HEK293T (cell line): ENCODE data around the gene RGS3.

Experiments used
- CTCF ChIA-PET: fragments of 350-600 bp; formaldehyde crosslinking; extraction: SDS; loops from one replicate; lab custom pipeline; 2021; ENCODE audit warnings: antibody characterized with exemption, inconsistent platforms; lab: Yijun Ruan, JAX
- POLR2A ChIA-PET: fragments of 350-600 bp; formaldehyde crosslinking; extraction: SDS; loops from one replicate; lab custom pipeline; 2020; ENCODE audit warnings: antibody characterized with exemption, inconsistent platforms; lab: Yijun Ruan, JAX
- DNase-seq: peaks from one replicate; pipeline ENCODE4 v3.0.0; 2012; ENCODE audit warnings: mixed read lengths; ENCODE audit errors: extremely low spot score
- ARNT ChIP-seq: fragments of 450-650 bp; IDR thresholded peaks from 2 replicates; pipeline ENCODE4 v1.6.1; 2017; ENCODE audit warnings: mild to moderate bottlenecking
- BHLHE40 ChIP-seq: fragments of 450-650 bp; IDR thresholded peaks from 2 replicates; pipeline ENCODE4 v1.6.1; 2016; ENCODE audit warnings: mild to moderate bottlenecking, moderate library complexity, borderline replicate concordance
- CTBP1 ChIP-seq: fragments of 450-650 bp; IDR thresholded peaks from 2 replicates; pipeline ENCODE4 v1.6.1; 2016; ENCODE audit warnings: borderline replicate concordance
- ELF4 ChIP-seq: fragments of 450-650 bp; IDR thresholded peaks from 2 replicates; pipeline ENCODE4 v1.6.1; 2017; ENCODE audit warnings: antibody characterized with exemption
- FOXA1 ChIP-seq: fragments of 450-650 bp; IDR thresholded peaks from 2 replicates; pipeline ENCODE4 v1.6.1; 2016; ENCODE audit warnings: mild to moderate bottlenecking
- FOXK2 ChIP-seq: fragments of 450-650 bp; IDR thresholded peaks from 2 replicates; pipeline ENCODE4 v1.6.1; 2016; ENCODE audit warnings: mild to moderate bottlenecking
- FOXM1 ChIP-seq: fragments of 450-650 bp; IDR thresholded peaks from 2 replicates; pipeline ENCODE4 v1.6.1; 2017; ENCODE audit warnings: mild to moderate bottlenecking, borderline replicate concordance
- HDGF ChIP-seq: fragments of 450-650 bp; IDR thresholded peaks from 2 replicates; pipeline ENCODE4 v1.6.1; 2017; ENCODE audit warnings: antibody characterized with exemption, borderline replicate concordance
- L3MBTL2 ChIP-seq: fragments of 450-650 bp; conservative IDR thresholded peaks from 2 replicates; pipeline ENCODE4 v1.6.1; 2016; ENCODE audit warnings: mild to moderate bottlenecking
- LEF1 ChIP-seq: fragments of 450-650 bp; IDR thresholded peaks from 2 replicates; pipeline ENCODE4 v1.6.1; 2017; ENCODE audit warnings: mild to moderate bottlenecking, borderline replicate concordance
- NFRKB ChIP-seq: fragments of 450-650 bp; IDR thresholded peaks from 2 replicates; pipeline ENCODE4 v1.6.1; 2016; ENCODE audit warnings: mild to moderate bottlenecking, moderate library complexity
- PKNOX1 ChIP-seq: fragments of 450-650 bp; IDR thresholded peaks from 2 replicates; pipeline ENCODE4 v1.6.1; 2016
- SP1 ChIP-seq: fragments of 450-650 bp; IDR thresholded peaks from 2 replicates; pipeline ENCODE4 v1.6.1; 2017
- SUZ12 ChIP-seq: fragments of 450-650 bp; IDR thresholded peaks from 2 replicates; pipeline ENCODE4 v1.6.1; 2016; ENCODE audit warnings: mild to moderate bottlenecking
- TARDBP ChIP-seq: fragments of 450-650 bp; IDR thresholded peaks from 2 replicates; pipeline ENCODE4 v1.6.1; 2016
- ZNF384 ChIP-seq: fragments of 450-650 bp; IDR thresholded peaks from 2 replicates; pipeline ENCODE4 v1.6.1; 2016

The RGS3 gene

GRCh38 chr9:113446323-113446740, 17.2 kb upstream of the RGS3 start:
- TF ChIP-seq BHLHE40 (no peak), FOXM1 (no peak), L3MBTL2 (no peak), SUZ12 (no peak), ZNF384 (no peak), ELF4 (no peak), HDGF (no peak), SP1 (no peak), FOXK2 (no peak), TARDBP (no peak), PKNOX1 (no peak), NFRKB (no peak), ARNT (no peak), CTBP1 (no peak), FOXA1 (no peak), LEF1 (no peak)
- ChIA-PET POLR2A (interaction anchor here (2.1 kb wide), 1 partner anchor 36 kb away, joined by 4 read pairs; the partner anchor contains the start of genes C9orf43 and POLE3), CTCF (interaction anchor here (0.6 to 2.8 kb wide), 12 partner anchors 9 to 436 kb away, joined by 3 to 38 read pairs (median 7); partner anchors contain the start of gene ALAD)
- peak; percentile 50 for DNase-seq

GRCh38 chr9:113449376-113449775, 14.2 kb upstream of the RGS3 start:
- POLR2A ChIA-PET, result no interaction called here
- CTCF ChIA-PET, result no interaction called here
- no peak for TF ChIP-seq L3MBTL2
- no peak for TF ChIP-seq FOXM1
- TF ChIP-seq SP1, result no peak
- no peak for TF ChIP-seq FOXA1
- no peak for TF ChIP-seq BHLHE40
- TF ChIP-seq ELF4, result no peak
- no peak for TF ChIP-seq SUZ12
- no peak for TF ChIP-seq NFRKB
- no peak for TF ChIP-seq TARDBP
- no peak for TF ChIP-seq ARNT
- TF ChIP-seq CTBP1, result no peak
- TF ChIP-seq FOXK2, result no peak
- no peak for TF ChIP-seq PKNOX1
- no peak for TF ChIP-seq LEF1
- no peak for TF ChIP-seq ZNF384
- no peak for DNase-seq

- ChIA-PET POLR2A (no interaction called here), CTCF (no interaction called here)
- no peak for TF ChIP-seq FOXK2
- TF ChIP-seq SP1, result no peak
- TF ChIP-seq FOXM1, result no peak
- no peak for TF ChIP-seq FOXA1
- TF ChIP-seq LEF1, result no peak
- no peak for TF ChIP-seq ELF4
- TF ChIP-seq ARNT, result no peak
- no peak for TF ChIP-seq L3MBTL2
- TF ChIP-seq SUZ12, result no peak
- TF ChIP-seq HDGF, result no peak
- TF ChIP-seq PKNOX1, result no peak
- DNase-seq, result no peak
Measured at GRCh38 chr9:113452113-113452605, 11.4 kb upstream of the RGS3 start.

GRCh38 chr9:113454914-113455761, 8.4 kb upstream of the RGS3 start:
- DNase-seq, result peak; percentile 12
- ChIA-PET POLR2A (interaction anchor here (0.6 to 0.8 kb wide), 2 partner anchors 9 to 1083 kb away, joined by 3 read pairs; no protein-coding TSS in a partner anchor), CTCF (interaction anchor here (0.6 to 1.7 kb wide), 7 partner anchors 9 to 204 kb away, joined by 3 to 8 read pairs (median 5); no protein-coding TSS in a partner anchor)
- no peak for TF ChIP-seq FOXK2
- TF ChIP-seq BHLHE40, result no peak
- no peak for TF ChIP-seq TARDBP
- no peak for TF ChIP-seq LEF1
- TF ChIP-seq ZNF384, result no peak
- TF ChIP-seq ARNT, result no peak
- no peak for TF ChIP-seq PKNOX1
- no peak for TF ChIP-seq SP1
- TF ChIP-seq FOXM1, result no peak
- no peak for TF ChIP-seq NFRKB
- TF ChIP-seq ELF4, result no peak
- no peak for TF ChIP-seq SUZ12
- TF ChIP-seq HDGF, result no peak
- TF ChIP-seq CTBP1, result no peak
- TF ChIP-seq FOXA1, result no peak

GRCh38 chr9:113456235-113456634, 7.3 kb upstream of the RGS3 start:
- CTCF ChIA-PET, result interaction anchor here (0.8 kb wide), 1 partner anchor 109 kb away, joined by 5 read pairs; no protein-coding TSS in a partner anchor
- TF ChIP-seq FOXK2 (no peak), SP1 (no peak), ELF4 (no peak), HDGF (no peak), FOXA1 (no peak), ARNT (no peak), FOXM1 (no peak), L3MBTL2 (no peak), BHLHE40 (no peak), TARDBP (no peak), CTBP1 (no peak), SUZ12 (no peak), PKNOX1 (no peak), NFRKB (no peak)
- no peak for DNase-seq
- POLR2A ChIA-PET, result no interaction called here
